Loucy (cell line): ENCODE measurements around the gene SLC39A13.

Source experiments
- H2AFZ ChIP-seq: fragments of 200-600 bp; sonication (generic); 2 replicates; pipeline ENCODE4 v1.6.0; 2016; ENCODE audit warnings: antibody characterized with exemption, mild to moderate bottlenecking, low read length, moderate library complexity
- H3F3A ChIP-seq: fragments of 200-600 bp; 2 replicates; pipeline ENCODE4 v1.6.0; 2016; ENCODE audit warnings: antibody characterized with exemption, low read depth, mild to moderate bottlenecking
- H3K27me3 ChIP-seq: fragments of 200-600 bp; sonication (generic); 2 replicates; pipeline ENCODE4 v1.6.1; 2014; ENCODE audit warnings: low read length, mild to moderate bottlenecking; ENCODE audit not compliant: insufficient read depth, poor library complexity, severe bottlenecking
- H3K36me3 ChIP-seq: fragments of 200-600 bp; sonication (generic); 2 replicates; pipeline ENCODE4 v1.6.1; 2016; ENCODE audit warnings: low read length; ENCODE audit not compliant: insufficient read depth
- H3K4me1 ChIP-seq: fragments of 200-600 bp; sonication (generic); 2 replicates; pipeline ENCODE4 v1.5.1; 2014; ENCODE audit warnings: low read length, mild to moderate bottlenecking; ENCODE audit not compliant: insufficient read depth, poor library complexity, severe bottlenecking
- H3K4me2 ChIP-seq: fragments of 200-600 bp; sonication (generic); 2 replicates; pipeline ENCODE4 v1.6.0; 2014; ENCODE audit warnings: antibody characterized with exemption, low read length, low read depth, mild to moderate bottlenecking; ENCODE audit not compliant: poor library complexity, severe bottlenecking
- H3K4me3 ChIP-seq: fragments of 200-600 bp; sonication (generic); 2 replicates; pipeline ENCODE4 v1.5.1; 2014; ENCODE audit warnings: low read length, mild to moderate bottlenecking, mixed read lengths; ENCODE audit not compliant: poor library complexity, severe bottlenecking
- H3K79me2 ChIP-seq: fragments of 200-600 bp; sonication (generic); 2 replicates; pipeline ENCODE4 v1.6.1; 2014; ENCODE audit warnings: low read length; ENCODE audit not compliant: insufficient read depth
- H3K9ac ChIP-seq: fragments of 200-600 bp; sonication (generic); 2 replicates; pipeline ENCODE4 v1.6.0; 2014; ENCODE audit warnings: mild to moderate bottlenecking, low read depth, low read length, moderate library complexity; ENCODE audit not compliant: poor library complexity, severe bottlenecking
- H3K9me2 ChIP-seq: fragments of 200-600 bp; sonication (generic); replicated peaks from 2 replicates; pipeline ENCODE4 v1.6.1; 2016; ENCODE audit warnings: low read depth, low read length, mixed read lengths
- H3K9me3 ChIP-seq: fragments of 200-600 bp; sonication (generic); 2 replicates; pipeline ENCODE4 v1.6.1; 2014; ENCODE audit warnings: mild to moderate bottlenecking, antibody characterized with exemption, low read length, low read depth; ENCODE audit not compliant: insufficient read depth
- H4K20me1 ChIP-seq: fragments of 200-600 bp; sonication (generic); 2 replicates; pipeline ENCODE4 v1.6.0; 2014; ENCODE audit warnings: antibody characterized with exemption, low read length, mild to moderate bottlenecking; ENCODE audit not compliant: insufficient read depth, poor library complexity, severe bottlenecking
- EZH2phosphoT487 ChIP-seq: fragments of 200-600 bp; IDR thresholded peaks from 2 replicates; pipeline ENCODE4 v1.6.1; 2018; ENCODE audit warnings: antibody characterized with exemption, mild to moderate bottlenecking, moderate library complexity, borderline replicate concordance
- TF ChIP-seq, protein P1 (sequence below): fragments of 200-600 bp; sonication (generic); conservative IDR thresholded peaks from 2 replicates; pipeline ENCODE4 v1.5.1; 2014; ENCODE audit warnings: mild to moderate bottlenecking, antibody characterized with exemption, low read length

The SLC39A13 gene

DNA sequence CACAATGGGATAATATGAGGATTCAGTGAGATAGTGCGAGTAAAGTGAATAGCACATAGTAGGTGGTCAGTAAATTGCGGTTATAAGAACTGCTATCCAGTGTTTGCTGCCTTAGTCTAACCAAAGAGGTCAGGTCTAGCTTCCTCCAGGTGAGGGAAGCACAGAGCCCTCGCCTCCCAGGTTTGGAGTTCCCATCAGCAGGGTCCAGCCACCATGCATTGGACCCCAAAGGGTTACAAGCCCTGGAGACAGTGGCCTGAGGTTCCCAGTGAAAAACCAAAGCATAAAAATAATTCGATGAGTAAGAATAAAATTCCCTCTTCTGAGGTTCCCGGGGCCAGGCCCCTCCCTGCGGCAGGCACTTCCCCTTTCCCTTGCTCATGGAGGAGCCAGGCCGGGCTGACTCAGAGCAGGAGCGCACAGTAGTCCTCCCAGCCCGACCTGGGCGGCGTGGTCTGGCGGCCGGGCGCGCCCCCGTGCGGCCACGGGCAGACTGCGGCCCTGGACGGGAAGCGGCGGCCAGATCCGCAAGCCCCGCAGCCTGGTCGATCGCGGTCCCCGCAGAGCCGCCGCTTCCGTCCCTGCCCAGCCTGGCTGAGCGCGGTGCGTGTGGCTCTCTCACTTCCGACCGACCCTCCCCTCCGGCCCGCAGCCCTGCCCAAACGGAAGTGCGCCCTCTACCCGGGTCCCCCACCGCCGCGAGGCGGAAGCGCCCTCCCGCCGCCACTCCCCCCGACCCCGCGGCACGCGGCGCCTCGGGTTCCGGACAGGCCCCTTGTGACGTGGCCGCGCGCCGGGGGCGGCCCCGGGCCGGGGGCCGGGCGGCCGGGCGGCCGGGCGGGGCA is at the start of gene SLC39A13:
SLC39A13 (plus strand) TSS at position 845 of the 845 bp plus-strand sequence. CDS start 1,505 bp downstream, outside the sequence.
- Histone ChIP-seq H2AFZ (peak within 1 kb of the TSS; percentile 72), H3K9me3 (no peaks in the 10 kb centered on the region), H3K36me3 (no peaks in the 10 kb centered on the region), H3K4me3 (peak within 1 kb of the TSS; percentile 81), H4K20me1 (no peaks in the 10 kb centered on the region), H3K27me3 (no peaks in the 10 kb centered on the region), H3K9me2 (no peaks in the 10 kb centered on the region), H3K79me2 (peaks cover 14% of the 10 kb centered on the region; the same call in 1 of the 2 replicates), H3K9ac (peak within 1 kb of the TSS; percentile 84), H3F3A (no peaks in the 10 kb centered on the region), H3K4me2 (peak within 1 kb of the TSS; percentile 94), H3K4me1 (peaks cover 29% of the 10 kb centered on the region)
- TF ChIP-seq, protein P1, sequence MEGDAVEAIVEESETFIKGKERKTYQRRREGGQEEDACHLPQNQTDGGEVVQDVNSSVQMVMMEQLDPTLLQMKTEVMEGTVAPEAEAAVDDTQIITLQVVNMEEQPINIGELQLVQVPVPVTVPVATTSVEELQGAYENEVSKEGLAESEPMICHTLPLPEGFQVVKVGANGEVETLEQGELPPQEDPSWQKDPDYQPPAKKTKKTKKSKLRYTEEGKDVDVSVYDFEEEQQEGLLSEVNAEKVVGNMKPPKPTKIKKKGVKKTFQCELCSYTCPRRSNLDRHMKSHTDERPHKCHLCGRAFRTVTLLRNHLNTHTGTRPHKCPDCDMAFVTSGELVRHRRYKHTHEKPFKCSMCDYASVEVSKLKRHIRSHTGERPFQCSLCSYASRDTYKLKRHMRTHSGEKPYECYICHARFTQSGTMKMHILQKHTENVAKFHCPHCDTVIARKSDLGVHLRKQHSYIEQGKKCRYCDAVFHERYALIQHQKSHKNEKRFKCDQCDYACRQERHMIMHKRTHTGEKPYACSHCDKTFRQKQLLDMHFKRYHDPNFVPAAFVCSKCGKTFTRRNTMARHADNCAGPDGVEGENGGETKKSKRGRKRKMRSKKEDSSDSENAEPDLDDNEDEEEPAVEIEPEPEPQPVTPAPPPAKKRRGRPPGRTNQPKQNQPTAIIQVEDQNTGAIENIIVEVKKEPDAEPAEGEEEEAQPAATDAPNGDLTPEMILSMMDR: peak; percentile 73
- TF ChIP-seq EZH2phosphoT487: no peak

DNA sequence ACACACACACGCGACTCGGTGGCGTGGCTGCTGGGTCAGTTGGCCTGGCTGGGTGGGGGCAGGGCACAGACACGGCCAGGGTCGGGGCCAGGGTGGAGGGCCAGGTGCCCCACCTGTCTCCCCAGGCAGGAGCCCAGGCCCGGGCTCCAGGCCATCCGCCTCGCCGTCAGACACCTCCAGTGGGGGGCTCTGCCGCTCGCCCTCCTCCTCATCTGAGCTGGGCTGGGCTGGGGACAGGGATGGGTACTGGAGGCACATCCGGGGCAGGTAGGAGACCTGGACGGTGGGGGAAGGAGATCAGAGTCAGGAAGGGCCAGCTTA is 49.7 kb upstream of the SLC39A13 start:
- Histone ChIP-seq H3K9me2 (no peaks in the 10 kb centered on the region), H2AFZ (no peak overlapping the region), H3K79me2 (no peaks in the 10 kb centered on the region), H3K4me1 (peaks cover 39% of the 10 kb centered on the region), H3K4me2 (no peak overlapping the region), H3K9ac (peak overlapping the region; percentile 68), H3F3A (no peaks in the 10 kb centered on the region; the same call in 1 of the 2 replicates), H4K20me1 (no peaks in the 10 kb centered on the region), H3K9me3 (no peaks in the 10 kb centered on the region), H3K36me3 (no peaks in the 10 kb centered on the region), H3K27me3 (no peaks in the 10 kb centered on the region), H3K4me3 (no peak overlapping the region)
- TF ChIP-seq EZH2phosphoT487: no peak
- TF ChIP-seq, protein P1: no peak

DNA sequence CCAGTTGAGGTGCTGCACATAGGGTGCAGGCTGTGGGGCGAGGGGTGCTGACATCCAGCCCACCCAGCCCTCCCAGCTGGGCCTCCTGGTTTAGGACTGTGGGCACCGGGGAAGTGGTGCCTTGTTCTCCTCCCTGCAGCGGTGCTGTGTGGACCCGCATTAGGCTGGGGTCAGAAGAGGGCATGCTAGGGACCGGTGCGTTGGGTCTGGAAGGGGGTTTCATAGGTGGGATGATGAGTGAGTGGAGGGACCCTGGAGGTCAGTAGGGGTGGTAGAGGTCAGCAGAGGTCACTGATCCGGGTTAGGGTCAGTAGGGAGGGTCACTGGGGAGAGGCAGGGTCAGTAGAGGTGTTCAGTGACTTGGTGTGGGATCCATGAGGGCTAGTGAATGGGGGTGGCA is 49.2 kb upstream of the SLC39A13 start:
- Histone ChIP-seq H3K4me2 (peak overlapping the region; percentile 52), H2AFZ (no peak overlapping the region), H3K4me1 (peaks cover 39% of the 10 kb centered on the region), H3K9ac (peak overlapping the region; percentile 68), H3K36me3 (no peaks in the 10 kb centered on the region), H3K9me2 (no peaks in the 10 kb centered on the region), H3K79me2 (no peaks in the 10 kb centered on the region), H3F3A (no peaks in the 10 kb centered on the region; the same call in 1 of the 2 replicates), H4K20me1 (no peaks in the 10 kb centered on the region), H3K4me3 (peak overlapping the region; percentile 14), H3K27me3 (no peaks in the 10 kb centered on the region), H3K9me3 (no peaks in the 10 kb centered on the region)
- TF ChIP-seq, protein P1: no peak
- TF ChIP-seq EZH2phosphoT487: no peak
